Lower leg skin (tissue), 4 donors: Measurements from ENCODE around the gene NFYC. TPM values are rescaled to one million over a fixed set of nuclear protein-coding genes. Genes with fewer than 3 reads are reported as not detected.
"Not testable (repeated sequence)": the region's sequence is repeated elsewhere in the genome, so short reads cannot be mapped to it uniquely, and the experiment has no call there.

Experiments used
- DNase-seq, 2 donors: peaks; one replicate each; pipeline ENCODE4 v3.0.0-alpha.2; 2019; ENCODE audit warnings: low spot score in 2 of 2
- H3K4me3 ChIP-seq: fragments of 200-600 bp; sonication (generic); 2 replicates; pipeline ENCODE4 v1.5.1; 2017; ENCODE audit warnings: mild to moderate bottlenecking, low read depth; ENCODE audit not compliant: poor library complexity, severe bottlenecking
- POLR2A ChIP-seq, 2 donors: fragments of 450-650 bp; IDR thresholded peaks; one replicate each; pipeline ENCODE4 v1.6.1; 2016 to 2017; ENCODE audit warnings: antibody characterized with exemption in 2 of 2, mild to moderate bottlenecking in 1 of 2, moderate library complexity in 1 of 2
- WGBS, 2 donors: methylation state at CpG; one replicate each; pipeline ENCODE4 v1.1.5; 2018; 5-methylcytosine and 5-hydroxymethylcytosine counted together
- intact Hi-C: fragments of 100-400 bp; cut with DNase I; formaldehyde crosslinking; loops from one replicate; pipeline ENCODE4 v1.15.0; 2023; ENCODE audit warnings: low total_unique reads
- total RNA-seq, 4 donors: library from RNA; depleted of rRNA; stranded (reverse); fragments of >200 nt; gene quantifications; one replicate each; pipeline ENCODE4 v1.1.0, GENCODE V29; 2016
- TF ChIP-seq, protein P1 (sequence below), 3 donors: fragments of 450-650 bp; IDR thresholded peaks; one replicate each; pipeline ENCODE4 v1.5.1; 2016; ENCODE audit warnings: antibody characterized with exemption in 3 of 3, mild to moderate bottlenecking in 3 of 3, moderate library complexity in 2 of 3

Gene NFYC
- total RNA-seq, 4 donors from 2014 or later: 53.3 to 94.4 (median 68.0) TPM

GRCh38 chr1:40693425-40693824 lies 1.9 kb downstream of the NFYC start:
- H3K4me3 ChIP-seq: no peak overlapping the region
- TF ChIP-seq POLR2A (IDR thresholded peaks at IDR 0.05): no peak
- WGBS, 2 donors: 90 to 92% methylated on average over 1 of the region's 1 CpG
- intact Hi-C loops: no loop called here
- DNase-seq: no peak

DNA sequence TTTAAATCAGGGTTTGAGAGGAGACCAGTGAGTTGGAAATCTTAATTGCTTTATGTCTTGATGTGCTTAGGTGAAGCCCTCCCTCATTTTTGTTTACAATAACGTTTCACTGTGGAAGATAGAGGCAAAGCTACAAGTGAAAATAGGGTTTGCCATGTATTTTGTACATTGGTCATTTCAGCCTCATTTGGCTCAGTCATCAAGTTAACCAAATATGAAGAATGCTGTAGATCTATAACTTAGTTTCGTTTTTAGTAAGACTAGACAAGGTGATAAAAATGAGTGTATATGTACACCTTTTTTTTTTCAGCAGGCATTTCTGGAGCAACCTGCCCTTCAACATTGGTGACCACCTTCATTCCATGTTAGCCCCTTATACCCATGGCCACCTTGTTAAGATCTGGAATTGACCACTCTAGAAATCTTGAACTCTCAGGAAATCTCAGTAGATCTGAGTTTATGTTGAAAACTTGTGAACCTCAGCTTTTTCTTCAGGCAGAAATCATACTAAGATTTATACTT lies 2.9 kb downstream of the NFYC start:
- DNase-seq: no peak
- TF ChIP-seq POLR2A (IDR thresholded peaks at IDR 0.05): no peak
- TF ChIP-seq, protein P1, sequence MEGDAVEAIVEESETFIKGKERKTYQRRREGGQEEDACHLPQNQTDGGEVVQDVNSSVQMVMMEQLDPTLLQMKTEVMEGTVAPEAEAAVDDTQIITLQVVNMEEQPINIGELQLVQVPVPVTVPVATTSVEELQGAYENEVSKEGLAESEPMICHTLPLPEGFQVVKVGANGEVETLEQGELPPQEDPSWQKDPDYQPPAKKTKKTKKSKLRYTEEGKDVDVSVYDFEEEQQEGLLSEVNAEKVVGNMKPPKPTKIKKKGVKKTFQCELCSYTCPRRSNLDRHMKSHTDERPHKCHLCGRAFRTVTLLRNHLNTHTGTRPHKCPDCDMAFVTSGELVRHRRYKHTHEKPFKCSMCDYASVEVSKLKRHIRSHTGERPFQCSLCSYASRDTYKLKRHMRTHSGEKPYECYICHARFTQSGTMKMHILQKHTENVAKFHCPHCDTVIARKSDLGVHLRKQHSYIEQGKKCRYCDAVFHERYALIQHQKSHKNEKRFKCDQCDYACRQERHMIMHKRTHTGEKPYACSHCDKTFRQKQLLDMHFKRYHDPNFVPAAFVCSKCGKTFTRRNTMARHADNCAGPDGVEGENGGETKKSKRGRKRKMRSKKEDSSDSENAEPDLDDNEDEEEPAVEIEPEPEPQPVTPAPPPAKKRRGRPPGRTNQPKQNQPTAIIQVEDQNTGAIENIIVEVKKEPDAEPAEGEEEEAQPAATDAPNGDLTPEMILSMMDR (IDR thresholded peaks at IDR 0.05): no peak
- 48 to 50% methylated on average over 2 of the region's 2 CpGs for WGBS, 2 donors
- intact Hi-C loops: no loop called here
- no peak overlapping the region for H3K4me3 ChIP-seq

GRCh38 chr1:40696294-40696693 lies 4.8 kb downstream of the NFYC start:
- no peak for DNase-seq
- intact Hi-C loops: no loop called here
- H3K4me3 ChIP-seq: no peak overlapping the region
- TF ChIP-seq POLR2A (IDR thresholded peaks at IDR 0.05): no peak
- TF ChIP-seq, protein P1 (IDR thresholded peaks at IDR 0.05): no peak
- 83 to 91% methylated on average over 4 of the region's 4 CpGs for WGBS, 2 donors

GRCh38 chr1:40697436-40697835 lies 5.9 kb downstream of the NFYC start:
- DNase-seq: no peak
- intact Hi-C loops: no loop called here
- 78 to 91% methylated on average over 5 of the region's 5 CpGs for WGBS, 2 donors
- TF ChIP-seq, protein P1 (IDR thresholded peaks at IDR 0.05): no peak
- TF ChIP-seq POLR2A (IDR thresholded peaks at IDR 0.05): no peak
- no peak overlapping the region for H3K4me3 ChIP-seq

DNA sequence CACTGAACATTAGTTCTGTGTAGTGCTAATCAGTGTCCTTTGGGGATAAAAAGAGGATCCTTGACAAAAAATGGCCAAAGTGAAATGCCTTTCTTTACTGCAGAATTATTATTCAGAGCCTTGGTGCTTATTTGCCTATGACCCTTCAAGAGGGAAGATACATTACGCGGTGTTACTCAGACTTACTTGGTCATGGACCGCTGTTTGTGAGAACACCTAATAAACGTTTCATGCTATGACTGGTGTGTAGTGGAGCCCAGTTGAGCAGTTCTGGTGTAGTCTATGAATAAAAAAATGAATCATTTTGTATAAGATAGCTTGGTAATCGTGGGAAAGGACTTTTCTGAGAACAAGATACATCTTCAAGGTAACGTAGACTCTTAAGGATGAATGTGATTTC lies 8.3 kb downstream of the NFYC start:
- intact Hi-C loops: no loop called here
- WGBS, 2 donors: 87 to 88% methylated on average over 6 of the region's 6 CpGs
- no peak overlapping the region for H3K4me3 ChIP-seq
- TF ChIP-seq, protein P1 (IDR thresholded peaks at IDR 0.05): no peak
- TF ChIP-seq POLR2A (IDR thresholded peaks at IDR 0.05): no peak
- DNase-seq: no peak

GRCh38 chr1:40701684-40702083 lies 10.2 kb downstream of the NFYC start:
- no peak for DNase-seq
- intact Hi-C loops: no loop called here
- no peak for TF ChIP-seq POLR2A (IDR thresholded peaks at IDR 0.05)
- TF ChIP-seq, protein P1 (IDR thresholded peaks at IDR 0.05): no peak
- WGBS, 2 donors: 62 to 70% methylated on average over 3 of the region's 3 CpGs
- no peak overlapping the region for H3K4me3 ChIP-seq

DNA sequence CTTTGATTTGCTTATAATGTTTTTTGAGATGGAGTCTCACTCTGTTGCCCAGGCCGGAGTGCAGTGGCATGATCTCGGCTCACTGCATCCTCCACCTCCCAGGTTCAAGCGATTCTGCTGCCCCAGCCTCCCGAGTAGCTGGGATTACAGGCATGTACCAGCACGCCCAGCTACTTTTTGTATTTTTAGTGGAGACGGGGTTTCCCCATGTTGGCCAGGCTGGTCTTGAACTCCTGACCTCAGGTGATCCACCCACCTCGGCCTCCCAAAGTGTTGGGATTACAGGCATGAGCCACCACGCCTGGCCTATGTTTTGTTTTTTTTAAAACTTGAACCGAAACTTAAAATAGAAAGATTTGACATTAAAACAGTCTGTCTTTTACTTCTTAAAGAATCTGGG lies 11.3 kb downstream of the NFYC start:
- DNase-seq, H3K4me3 ChIP-seq, intact Hi-C loops: not testable (repeated sequence)
- WGBS, 2 donors: 69 to 70% methylated on average over 9 of the region's 9 CpGs
